Transverse colon (tissue), 4 donors: ENCODE results near the gene GSTK1. TPM values are rescaled to one million over a fixed set of nuclear protein-coding genes. Genes with fewer than 3 reads are reported as not detected.

Experiments used
- DNase-seq: peaks from one replicate; pipeline ENCODE4 v3.0.0-alpha.2; 2019
- H3K27ac ChIP-seq, 4 donors: fragments of 200-600 bp; sonication (generic); 2 replicates each; pipeline ENCODE4 v1.5.1; 2016 to 2018; ENCODE audit warnings: inconsistent platforms in 4 of 4
- H3K27me3 ChIP-seq: fragments of 200-600 bp; sonication (generic); 2 replicates; pipeline ENCODE4 v1.5.1; 2017; ENCODE audit warnings: inconsistent platforms
- H3K36me3 ChIP-seq, 4 donors: fragments of 200-600 bp; sonication (generic); 2 replicates each; pipeline ENCODE4 v1.5.1; 2017 to 2019; ENCODE audit warnings: inconsistent platforms in 4 of 4
- H3K4me1 ChIP-seq, 4 donors: fragments of 200-600 bp; sonication (generic); 2 replicates each; pipeline ENCODE4 v1.5.1; 2017 to 2020; ENCODE audit warnings: inconsistent platforms in 4 of 4
- H3K4me3 ChIP-seq, 4 donors: fragments of 200-600 bp; sonication (generic); 1 replicate in 1 of 4; 2 replicates in 3 of 4; pipeline versions ENCODE4 v1.5.1 to v1.6.1; 2017 to 2019; ENCODE audit warnings: inconsistent platforms in 4 of 4
- H3K9me3 ChIP-seq, 2 donors: fragments of 200-600 bp; sonication (generic); 2 replicates each; pipeline ENCODE4 v1.5.1; 2017 to 2019; ENCODE audit warnings: inconsistent platforms in 2 of 2
- CTCF ChIP-seq, 5 experiments: fragments of 200-600 bp in 3 of 5; fragments of 450-650 bp in 2 of 5; sonication (generic) in 3 of 5; IDR thresholded peaks; 1 replicate in 2 of 5; 2 replicates in 3 of 5; pipeline ENCODE4 v1.5.1; 2016 to 2017; ENCODE audit warnings: antibody characterized with exemption in 5 of 5, inconsistent platforms in 3 of 5, mild to moderate bottlenecking in 2 of 5, moderate library complexity in 1 of 5
- EP300 ChIP-seq: sonication (generic); formaldehyde crosslinking; IDR thresholded peaks from one replicate; pipeline ENCODE4 v1.6.1; 2017; ENCODE audit warnings: antibody characterized with exemption, low read depth
- POLR2A ChIP-seq: fragments of 450-650 bp; IDR thresholded peaks from one replicate; pipeline ENCODE4 v1.6.1; 2016; ENCODE audit warnings: antibody characterized with exemption, mild to moderate bottlenecking, moderate library complexity
- POLR2AphosphoS5 ChIP-seq, 3 donors: sonication (generic); formaldehyde crosslinking; IDR thresholded peaks; one replicate each; pipeline ENCODE4 v1.6.1; 2016; ENCODE audit warnings: antibody characterized with exemption in 3 of 3
- WGBS, 2 donors: methylation state at CpG; one replicate each; pipeline ENCODE4 v1.1.5; 2018; ENCODE audit warnings: low coverage in 1 of 2; 5-methylcytosine and 5-hydroxymethylcytosine counted together
- in situ Hi-C, 4 donors: fragments of 200-750 bp; cut with MboI; loops; one replicate each; pipeline versions ENCODE4 v1.15.0 to v1.15.1; 2017; ENCODE audit warnings: low sequenced_read_pairs in 3 of 4, low pct_ligation_motif_present in 1 of 4, low pct_unique_long_range_greater_than_20kb in 1 of 4
- intact Hi-C: fragments of 100-400 bp; cut with DNase I; formaldehyde crosslinking; loops from one replicate; pipeline ENCODE4 v1.15.1; 2023; ENCODE audit warnings: low total_unique reads
- small RNA-seq, 4 donors: library from RNA; depleted of rRNA; stranded (forward); fragments of <200 nt; gene quantifications; one replicate each; pipeline ENCODE3, GENCODE V24; 2016
- total RNA-seq, 4 donors: library from RNA; depleted of rRNA; stranded (reverse); fragments of >200 nt; gene quantifications; one replicate each; pipeline ENCODE4 v1.1.0, GENCODE V29; 2016

GSTK1 gene
- total RNA-seq, 4 donors from 2014 or later, result 333 to 472 (median 376) TPM

- Histone ChIP-seq H3K27me3 (no peaks in the 10 kb centered on the region), H3K4me3 (no peak within 1 kb of the TSS), H3K27ac (no peak within 1 kb of the TSS), H3K4me1 (peaks cover 0 to 2% (median under 1%) of the 10 kb centered on the region in 4 donors), H3K36me3 (no peaks in the 10 kb centered on the region), H3K9me3 (no peaks in the 10 kb centered on the region)
- in situ Hi-C loops (loop anchor here in 1 of 4 donors (10.0 kb wide), 1 partner anchor 99 kb away; no protein-coding TSS in a partner anchor), intact Hi-C loops (no loop called here)
- WGBS, 2 donors, result 79 to 87% methylated on average over 4 to 5 of the region's 5 CpGs
- no peak for TF ChIP-seq CTCF (IDR thresholded peaks at IDR 0.05)
- no peak for TF ChIP-seq POLR2A
- no peak for TF ChIP-seq POLR2AphosphoS5 (IDR thresholded peaks at IDR 0.05)
- no peak for TF ChIP-seq EP300
- no peak for DNase-seq
Measured at GRCh38 chr7:143315776-143316175, 52.5 kb downstream of the GSTK1 start, which contains the start of gene CLCN1. Gene CLCN1 (plus strand): TSS chr7:143316111. CDS start chr7:143316213, 102 bp downstream.

- TF ChIP-seq POLR2AphosphoS5 (IDR thresholded peaks at IDR 0.05) (no peak), CTCF (IDR thresholded peaks at IDR 0.05) (no peak), POLR2A (no peak), EP300 (no peak)
- H3K4me3 ChIP-seq, result no peak overlapping the region
- no peaks in the 10 kb centered on the region for H3K36me3 ChIP-seq
- H3K4me1 ChIP-seq, result peaks cover 0 to 9% (median 4%) of the 10 kb centered on the region in 4 donors
- in situ Hi-C loops, result loop anchor here in 1 of 4 donors (10.0 kb wide), 1 partner anchor 98 kb away; no protein-coding TSS in a partner anchor
- intact Hi-C loops, result no loop called here
- no peak for DNase-seq
- no peaks in the 10 kb centered on the region for H3K9me3 ChIP-seq
- no peak overlapping the region for H3K27ac ChIP-seq
- H3K27me3 ChIP-seq, result no peaks in the 10 kb centered on the region
- 89% methylated on average over 1 to 4 of the region's 4 CpGs for WGBS, 2 donors
Measured at GRCh38 chr7:143316492-143316891, 53.3 kb downstream of the GSTK1 start.

GRCh38 chr7:143318661-143319060 is 55.4 kb downstream of the GSTK1 start:
- H3K9me3 ChIP-seq, result no peaks in the 10 kb centered on the region
- H3K27ac ChIP-seq, result no peak overlapping the region
- in situ Hi-C loops (loop anchor here in 1 of 4 donors (10.0 kb wide), 1 partner anchor 96 kb away; no protein-coding TSS in a partner anchor), intact Hi-C loops (no loop called here)
- 88% methylated on average over 5 of the region's 5 CpGs; no CpG with 5 or more reads in 1 of the 2 donors for WGBS, 2 donors
- DNase-seq, result no peak
- H3K4me1 ChIP-seq, result peaks cover 0 to 9% (median 4%) of the 10 kb centered on the region in 4 donors
- TF ChIP-seq CTCF (IDR thresholded peaks at IDR 0.05) (no peak), EP300 (no peak), POLR2A (no peak), POLR2AphosphoS5 (IDR thresholded peaks at IDR 0.05) (no peak)
- H3K36me3 ChIP-seq, result no peaks in the 10 kb centered on the region
- H3K4me3 ChIP-seq, result no peak overlapping the region
- no peaks in the 10 kb centered on the region for H3K27me3 ChIP-seq

Small RNA genes lying within 50 kb of the gene (small RNA-seq; reads per million reads assigned to genes)
- 0 reads per million in 4 donors for gene AC073342.3
- gene RN7SL481P, result 0 reads per million in 4 donors
- 0 reads per million in 4 donors for gene RN7SL535P

Other genes starting within 250 kb of the GSTK1 start
- not detected for gene OR9A2, start 236.3 kb upstream of the GSTK1 start, total RNA-seq
- gene OR6V1, start 211.1 kb upstream of the GSTK1 start, total RNA-seq, result not detected
- gene PIP, start 131.4 kb upstream of the GSTK1 start, total RNA-seq, result not detected
- gene TAS2R39, start 80.0 kb upstream of the GSTK1 start, total RNA-seq, result not detected
- gene TAS2R40, start 41.4 kb upstream of the GSTK1 start, total RNA-seq, result not detected
- 100 to 1,000 TPM in 1 of 4 donors, 10 to 100 TPM in 3; 46.4 to 127 (median 52.2) TPM for gene TMEM139, start 21.5 kb downstream of the GSTK1 start, total RNA-seq
- gene CASP2, start 24.9 kb downstream of the GSTK1 start, total RNA-seq, result 10 to 100 TPM; 13.5 to 38.9 (median 17.6) TPM
- not detected for gene CLCN1, start 52.7 kb downstream of the GSTK1 start, total RNA-seq
- 10 to 100 TPM in 1 of 4 donors, 1 to 10 TPM in 3; 2.2 to 33.4 (median 4.7) TPM for gene FAM131B, start 99.3 kb downstream of the GSTK1 start, total RNA-seq
- 100 to 1,000 TPM in 2 of 4 donors, 10 to 100 TPM in 2; 45.2 to 217 (median 110) TPM for gene ZYX, start 117.9 kb downstream of the GSTK1 start, total RNA-seq
- 10 to 100 TPM; 21.1 to 29.9 (median 24.8) TPM for gene EPHA1, start 145.4 kb downstream of the GSTK1 start, total RNA-seq
- not detected for gene TAS2R60, start 180.0 kb downstream of the GSTK1 start, total RNA-seq
- gene TAS2R41, start 214.4 kb downstream of the GSTK1 start, total RNA-seq, result not detected